OCI-LY1 (cell line): ENCODE measurements around the gene SSH2.

Source experiments
- H2AFZ ChIP-seq: fragments of 200-600 bp; sonication (generic), shearing (Covaris generic); 2 replicates; pipeline ENCODE4 v1.6.0; 2014; ENCODE audit warnings: antibody characterized with exemption, mild to moderate bottlenecking, low read length
- H3F3A ChIP-seq: fragments of 200-600 bp; sonication (generic), shearing (Covaris generic); 2 replicates; pipeline ENCODE4 v1.6.0; 2014; ENCODE audit warnings: mild to moderate bottlenecking, antibody characterized with exemption, low read length, moderate library complexity; ENCODE audit not compliant: insufficient read depth
- H3K27ac ChIP-seq: fragments of 200-600 bp; sonication (generic); 2 replicates; pipeline ENCODE4 v1.5.1; 2014; ENCODE audit warnings: low read length, mixed run types, mild to moderate bottlenecking, low read depth; ENCODE audit not compliant: poor library complexity, severe bottlenecking
- H3K27me3 ChIP-seq: fragments of 200-600 bp; sonication (generic); 2 replicates; pipeline ENCODE4 v1.6.0; 2014; ENCODE audit warnings: antibody characterized with exemption, mild to moderate bottlenecking, low read length, moderate library complexity; ENCODE audit not compliant: insufficient read depth
- H3K36me3 ChIP-seq: fragments of 200-600 bp; sonication (generic); 2 replicates; pipeline ENCODE4 v1.6.1; 2014; ENCODE audit warnings: mild to moderate bottlenecking, antibody characterized with exemption, low read length, moderate library complexity, mixed read lengths; ENCODE audit not compliant: insufficient read depth
- H3K4me1 ChIP-seq: fragments of 200-600 bp; sonication (generic); 2 replicates; pipeline ENCODE4 v1.5.1; 2014; ENCODE audit warnings: mild to moderate bottlenecking, low read length, moderate library complexity; ENCODE audit not compliant: insufficient read depth, severe bottlenecking
- H3K4me2 ChIP-seq: fragments of 200-600 bp; sonication (generic), shearing (Covaris generic); 2 replicates; pipeline ENCODE4 v1.6.1; 2014; ENCODE audit warnings: low read length
- H3K4me3 ChIP-seq: fragments of 200-600 bp; sonication (generic); 2 replicates; pipeline ENCODE4 v1.5.1; 2014; ENCODE audit warnings: low read length, low read depth, mild to moderate bottlenecking, mixed read lengths; ENCODE audit not compliant: poor library complexity, severe bottlenecking
- H3K79me2 ChIP-seq: fragments of 200-600 bp; shearing (Covaris generic); 2 replicates; pipeline ENCODE4 v1.6.1; 2016; ENCODE audit warnings: mixed run types, low read length, mixed read lengths; ENCODE audit not compliant: insufficient read depth
- H3K9ac ChIP-seq: fragments of 200-600 bp; sonication (generic), shearing (Covaris generic); 2 replicates; pipeline ENCODE4 v1.6.1; 2014; ENCODE audit warnings: mild to moderate bottlenecking, low read length, mixed read lengths
- H3K9me2 ChIP-seq: fragments of 200-600 bp; sonication (generic), shearing (Covaris generic); 2 replicates; pipeline ENCODE4 v1.6.1; 2014; ENCODE audit warnings: low read depth, mild to moderate bottlenecking, low read length, mixed read lengths
- H3K9me3 ChIP-seq: fragments of 200-600 bp; shearing (Covaris generic); 2 replicates; pipeline ENCODE4 v1.6.1; 2014; ENCODE audit warnings: low read length, mixed read lengths
- H4K20me1 ChIP-seq: fragments of 200-600 bp; sonication (generic), shearing (Covaris generic); 2 replicates; pipeline ENCODE4 v1.6.0; 2016; ENCODE audit warnings: mild to moderate bottlenecking, low read length; ENCODE audit not compliant: insufficient read depth
- CTCF ChIP-seq: fragments of 200-600 bp; sonication (generic), shearing (Covaris generic); IDR thresholded peaks from 2 replicates; pipeline ENCODE4 v1.5.1; 2017; ENCODE audit warnings: mild to moderate bottlenecking, antibody characterized with exemption, low read length, moderate library complexity, mixed read lengths
- EZH2 ChIP-seq: fragments of 200-600 bp; sonication (generic), shearing (Covaris generic); IDR thresholded peaks from 2 replicates; pipeline ENCODE4 v1.8.0; 2017; ENCODE audit warnings: borderline replicate concordance, mixed run types, mild to moderate bottlenecking, antibody characterized with exemption, low read length, moderate library complexity, mixed read lengths

The SSH2 gene

GRCh38 chr17:29649359-29649758 is 280.7 kb downstream of the SSH2 start:
- Histone ChIP-seq H2AFZ (no peak overlapping the region), H3K9ac (no peak overlapping the region), H3K27me3 (no peaks in the 10 kb centered on the region), H3K27ac (no peak overlapping the region), H3K4me3 (no peak overlapping the region), H3K79me2 (no peaks in the 10 kb centered on the region), H3F3A (no peaks in the 10 kb centered on the region), H3K4me1 (peaks cover under 1% of the 10 kb centered on the region), H3K4me2 (no peak overlapping the region), H3K9me3 (no peaks in the 10 kb centered on the region), H3K36me3 (peaks cover 78% of the 10 kb centered on the region), H3K9me2 (no peaks in the 10 kb centered on the region), H4K20me1 (no peaks in the 10 kb centered on the region)
- TF ChIP-seq CTCF (no peak), EZH2 (no peak)

GRCh38 chr17:29648005-29648404 is 282.0 kb downstream of the SSH2 start:
- H4K20me1 ChIP-seq = no peaks in the 10 kb centered on the region

DNA sequence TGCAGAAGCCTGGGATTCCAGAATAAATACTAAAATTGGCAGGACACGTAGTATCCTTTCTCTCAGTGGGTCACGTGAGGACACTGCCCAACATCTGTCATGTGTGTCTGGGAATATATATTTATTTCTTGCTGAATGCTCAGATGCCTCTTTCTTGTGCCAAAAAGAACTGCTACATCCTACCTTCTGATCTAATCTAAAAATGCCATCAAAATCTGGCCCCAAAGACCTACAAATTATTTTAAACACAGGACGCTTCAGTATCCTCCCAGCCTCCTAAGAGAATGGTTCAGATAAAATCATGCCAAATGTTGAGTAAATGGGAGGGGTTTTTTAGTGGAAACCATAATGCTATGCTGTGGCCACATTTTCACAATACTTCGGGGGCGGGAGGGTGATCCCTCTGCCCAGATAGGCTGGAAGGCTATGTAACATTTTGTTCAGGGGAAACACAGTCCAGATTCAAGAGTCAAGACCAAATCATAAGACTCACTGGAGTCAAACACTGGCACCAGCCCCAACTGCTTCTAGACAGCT is 284.4 kb downstream of the SSH2 start:
- peak overlapping the region; percentile 25 for H3K27ac ChIP-seq
- peaks cover 38% of the 10 kb centered on the region for H3K4me1 ChIP-seq
- no peak overlapping the region for H3K4me2 ChIP-seq
- H3F3A ChIP-seq = no peaks in the 10 kb centered on the region
- H4K20me1 ChIP-seq = no peaks in the 10 kb centered on the region
- no peak overlapping the region for H2AFZ ChIP-seq
- no peaks in the 10 kb centered on the region for H3K9me3 ChIP-seq
- peaks cover 55% of the 10 kb centered on the region for H3K36me3 ChIP-seq
- H3K9ac ChIP-seq = no peak overlapping the region
- no peak overlapping the region for H3K4me3 ChIP-seq
- H3K79me2 ChIP-seq = no peaks in the 10 kb centered on the region
- H3K27me3 ChIP-seq = no peaks in the 10 kb centered on the region
- H3K9me2 ChIP-seq = no peaks in the 10 kb centered on the region
- TF ChIP-seq EZH2 (no peak), CTCF (no peak)

More at GRCh38 chr17:29648005-29648404, 282.0 kb downstream of the SSH2 start:
- no peaks in the 10 kb centered on the region for H3K79me2 ChIP-seq
- H3F3A ChIP-seq = no peaks in the 10 kb centered on the region
- no peaks in the 10 kb centered on the region for H3K27me3 ChIP-seq
- no peak overlapping the region for H3K27ac ChIP-seq
- H2AFZ ChIP-seq = no peak overlapping the region
- no peak overlapping the region for H3K9ac ChIP-seq
- peaks cover 14% of the 10 kb centered on the region for H3K4me1 ChIP-seq
- no peaks in the 10 kb centered on the region for H3K9me2 ChIP-seq
- H3K36me3 ChIP-seq = peaks cover 70% of the 10 kb centered on the region
- no peaks in the 10 kb centered on the region for H3K9me3 ChIP-seq
- no peak overlapping the region for H3K4me3 ChIP-seq
- no peak overlapping the region for H3K4me2 ChIP-seq
- TF ChIP-seq CTCF = no peak
- no peak for TF ChIP-seq EZH2
